Measurements from ENCODE around the gene ADGRB3. TPM values are rescaled to one million over a fixed set of nuclear protein-coding genes. Genes with fewer than 3 reads are reported as not detected.

The ADGRB3 gene
- total and polyA plus RNA-seq, 4 donors: 0.47 to 24.6 (median 1.9) TPM

- no peak for ATAC-seq (ENCODE audit: insufficient read depth, low FRiP score)
- 16 to 20% methylated on average over 8 of the region's 8 CpGs for WGBS, 2 donors
- Histone ChIP-seq H3K4me3 (no peak overlapping the region), H3K9ac (ENCODE audit: insufficient read depth in 1 of 2, low read length in 2 of 2) (no peak overlapping the region), H3K9me3 (ENCODE audit: control insufficient read depth in 4 of 4, insufficient read depth in 3 of 4, low read length in 3 of 4) (no peaks in the 10 kb centered on the region), H3K4me1 (ENCODE audit: control insufficient read depth in 5 of 5, insufficient read depth in 5 of 5, low read length in 5 of 5) (peaks cover 0 to 3% (median 0%) of the 10 kb centered on the region in 5 donors), H3K36me3 (ENCODE audit: control insufficient read depth in 4 of 4, insufficient read depth in 4 of 4, low read length in 4 of 4) (no peaks in the 10 kb centered on the region), H3K27me3 (ENCODE audit: control insufficient read depth in 3 of 3, insufficient read depth in 3 of 3, low read length in 2 of 3) (no peaks in the 10 kb centered on the region), H3K27ac (ENCODE audit: low read depth in 1 of 2, low read length in 1 of 2) (no peak overlapping the region)
- DNase-seq: no peak
- TF ChIP-seq, protein P1, sequence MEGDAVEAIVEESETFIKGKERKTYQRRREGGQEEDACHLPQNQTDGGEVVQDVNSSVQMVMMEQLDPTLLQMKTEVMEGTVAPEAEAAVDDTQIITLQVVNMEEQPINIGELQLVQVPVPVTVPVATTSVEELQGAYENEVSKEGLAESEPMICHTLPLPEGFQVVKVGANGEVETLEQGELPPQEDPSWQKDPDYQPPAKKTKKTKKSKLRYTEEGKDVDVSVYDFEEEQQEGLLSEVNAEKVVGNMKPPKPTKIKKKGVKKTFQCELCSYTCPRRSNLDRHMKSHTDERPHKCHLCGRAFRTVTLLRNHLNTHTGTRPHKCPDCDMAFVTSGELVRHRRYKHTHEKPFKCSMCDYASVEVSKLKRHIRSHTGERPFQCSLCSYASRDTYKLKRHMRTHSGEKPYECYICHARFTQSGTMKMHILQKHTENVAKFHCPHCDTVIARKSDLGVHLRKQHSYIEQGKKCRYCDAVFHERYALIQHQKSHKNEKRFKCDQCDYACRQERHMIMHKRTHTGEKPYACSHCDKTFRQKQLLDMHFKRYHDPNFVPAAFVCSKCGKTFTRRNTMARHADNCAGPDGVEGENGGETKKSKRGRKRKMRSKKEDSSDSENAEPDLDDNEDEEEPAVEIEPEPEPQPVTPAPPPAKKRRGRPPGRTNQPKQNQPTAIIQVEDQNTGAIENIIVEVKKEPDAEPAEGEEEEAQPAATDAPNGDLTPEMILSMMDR (IDR thresholded peaks at IDR 0.05; ENCODE audit: control extremely low read depth, extremely low read depth): no peak
Measured at GRCh38 chr6:69232496-69232895, 597.4 kb downstream of the ADGRB3 start.

- 5 to 7% methylated on average over 28 of the region's 28 CpGs for WGBS, 2 donors
- Histone ChIP-seq H3K4me1 (ENCODE audit: control insufficient read depth in 5 of 5, insufficient read depth in 5 of 5, low read length in 5 of 5) (peaks cover 0 to 3% (median 0%) of the 10 kb centered on the region in 5 donors), H3K9ac (ENCODE audit: insufficient read depth in 1 of 2, low read length in 2 of 2) (no peak overlapping the region), H3K27me3 (ENCODE audit: control insufficient read depth in 3 of 3, insufficient read depth in 3 of 3, low read length in 2 of 3) (no peaks in the 10 kb centered on the region), H3K4me3 (no peak overlapping the region), H3K27ac (ENCODE audit: low read depth in 1 of 2, low read length in 1 of 2) (no peak overlapping the region), H3K36me3 (ENCODE audit: control insufficient read depth in 4 of 4, insufficient read depth in 4 of 4, low read length in 4 of 4) (no peaks in the 10 kb centered on the region), H3K9me3 (ENCODE audit: control insufficient read depth in 4 of 4, insufficient read depth in 3 of 4, low read length in 3 of 4) (no peaks in the 10 kb centered on the region)
- ATAC-seq (ENCODE audit: insufficient read depth, low FRiP score) (peak; percentile 90), DNase-seq (peak; percentile 92 to 96 (median 93))
- TF ChIP-seq, protein P1 (IDR thresholded peaks at IDR 0.05; ENCODE audit: control extremely low read depth, extremely low read depth): no peak
Measured at GRCh38 chr6:69232911-69233448, 597.9 kb downstream of the ADGRB3 start.

DNA sequence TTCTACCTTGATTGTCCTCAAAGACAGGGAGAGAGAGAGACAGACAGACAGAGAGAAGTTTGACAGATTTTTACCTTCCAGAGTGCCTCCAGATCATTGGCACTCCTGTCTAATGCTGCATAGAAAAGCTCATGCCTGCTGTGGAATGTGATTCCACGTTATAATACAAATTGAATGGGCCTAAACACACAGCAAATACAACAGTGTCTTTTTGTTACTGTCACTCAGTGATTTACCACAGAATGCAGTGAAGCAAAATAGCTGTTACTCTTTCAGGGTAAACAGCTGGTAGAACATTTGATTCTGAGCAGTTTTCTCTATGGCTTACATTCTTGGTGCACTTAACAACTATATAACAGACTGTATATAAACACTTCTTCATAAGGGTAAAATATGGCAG, 603.0 kb downstream of the ADGRB3 start:
- Histone ChIP-seq H3K27me3 (ENCODE audit: control insufficient read depth in 3 of 3, insufficient read depth in 3 of 3, low read length in 2 of 3) (no peaks in the 10 kb centered on the region), H3K9ac (ENCODE audit: insufficient read depth in 1 of 2, low read length in 2 of 2) (no peak overlapping the region), H3K36me3 (ENCODE audit: control insufficient read depth in 4 of 4, insufficient read depth in 4 of 4, low read length in 4 of 4) (no peaks in the 10 kb centered on the region), H3K4me3 (no peak overlapping the region), H3K27ac (ENCODE audit: low read depth in 1 of 2, low read length in 1 of 2) (no peak overlapping the region), H3K9me3 (ENCODE audit: control insufficient read depth in 4 of 4, insufficient read depth in 3 of 4, low read length in 3 of 4) (no peaks in the 10 kb centered on the region), H3K4me1 (ENCODE audit: control insufficient read depth in 5 of 5, insufficient read depth in 5 of 5, low read length in 5 of 5) (no peaks in the 10 kb centered on the region)
- ATAC-seq (ENCODE audit: insufficient read depth, low FRiP score): no peak
- peak in 1 of 3 donors; percentile 5 for DNase-seq
- TF ChIP-seq, protein P1 (IDR thresholded peaks at IDR 0.05; ENCODE audit: control extremely low read depth, extremely low read depth): no peak
- 39 to 60% methylated on average over 1 of the region's 1 CpG for WGBS, 2 donors

GRCh38 chr6:69246983-69247382, 611.9 kb downstream of the ADGRB3 start:
- H3K36me3 ChIP-seq (ENCODE audit: control insufficient read depth in 4 of 4, insufficient read depth in 4 of 4, low read length in 4 of 4): no peaks in the 10 kb centered on the region
- no peak overlapping the region for H3K9ac ChIP-seq (ENCODE audit: insufficient read depth in 1 of 2, low read length in 2 of 2)
- H3K4me1 ChIP-seq (ENCODE audit: control insufficient read depth in 5 of 5, insufficient read depth in 5 of 5, low read length in 5 of 5): no peaks in the 10 kb centered on the region
- ATAC-seq (ENCODE audit: insufficient read depth, low FRiP score): no peak
- TF ChIP-seq, protein P1 (IDR thresholded peaks at IDR 0.05; ENCODE audit: control extremely low read depth, extremely low read depth): no peak
- no peak overlapping the region for H3K27ac ChIP-seq (ENCODE audit: low read depth in 1 of 2, low read length in 1 of 2)
- no peak for DNase-seq
- no peak overlapping the region for H3K4me3 ChIP-seq
- no peaks in the 10 kb centered on the region for H3K27me3 ChIP-seq (ENCODE audit: control insufficient read depth in 3 of 3, insufficient read depth in 3 of 3, low read length in 2 of 3)
- no peaks in the 10 kb centered on the region for H3K9me3 ChIP-seq (ENCODE audit: control insufficient read depth in 4 of 4, insufficient read depth in 3 of 4, low read length in 3 of 4)
- WGBS, 2 donors: 78 to 90% methylated on average over 2 of the region's 2 CpGs
